Lower leg skin (tissue), 4 donors: ENCODE results near the gene CMIP. TPM values are rescaled to one million over a fixed set of nuclear protein-coding genes. Genes with fewer than 3 reads are reported as not detected.

ENCODE experiments used
- DNase-seq, 2 donors: peaks; one replicate each; pipeline ENCODE4 v3.0.0-alpha.2; 2019; ENCODE audit warnings: low spot score in 2 of 2
- H3K4me3 ChIP-seq: fragments of 200-600 bp; sonication (generic); 2 replicates; pipeline ENCODE4 v1.5.1; 2017; ENCODE audit warnings: mild to moderate bottlenecking, low read depth; ENCODE audit not compliant: poor library complexity, severe bottlenecking
- CTCF ChIP-seq, 3 donors: fragments of 450-650 bp; IDR thresholded peaks; one replicate each; pipeline ENCODE4 v1.5.1; 2016; ENCODE audit warnings: antibody characterized with exemption in 3 of 3, mild to moderate bottlenecking in 3 of 3, moderate library complexity in 2 of 3
- POLR2A ChIP-seq, 2 donors: fragments of 450-650 bp; IDR thresholded peaks; one replicate each; pipeline ENCODE4 v1.6.1; 2016 to 2017; ENCODE audit warnings: antibody characterized with exemption in 2 of 2, mild to moderate bottlenecking in 1 of 2, moderate library complexity in 1 of 2
- WGBS, 2 donors: methylation state at CpG; one replicate each; pipeline ENCODE4 v1.1.5; 2018; 5-methylcytosine and 5-hydroxymethylcytosine counted together
- intact Hi-C: fragments of 100-400 bp; cut with DNase I; formaldehyde crosslinking; loops from one replicate; pipeline ENCODE4 v1.15.0; 2023; ENCODE audit warnings: low total_unique reads
- total RNA-seq, 4 donors: library from RNA; depleted of rRNA; stranded (reverse); fragments of >200 nt; gene quantifications; one replicate each; pipeline ENCODE4 v1.1.0, GENCODE V29; 2016

CMIP gene
- total RNA-seq, 4 donors from 2014 or later: 53.7 to 115 (median 77.4) TPM

DNA sequence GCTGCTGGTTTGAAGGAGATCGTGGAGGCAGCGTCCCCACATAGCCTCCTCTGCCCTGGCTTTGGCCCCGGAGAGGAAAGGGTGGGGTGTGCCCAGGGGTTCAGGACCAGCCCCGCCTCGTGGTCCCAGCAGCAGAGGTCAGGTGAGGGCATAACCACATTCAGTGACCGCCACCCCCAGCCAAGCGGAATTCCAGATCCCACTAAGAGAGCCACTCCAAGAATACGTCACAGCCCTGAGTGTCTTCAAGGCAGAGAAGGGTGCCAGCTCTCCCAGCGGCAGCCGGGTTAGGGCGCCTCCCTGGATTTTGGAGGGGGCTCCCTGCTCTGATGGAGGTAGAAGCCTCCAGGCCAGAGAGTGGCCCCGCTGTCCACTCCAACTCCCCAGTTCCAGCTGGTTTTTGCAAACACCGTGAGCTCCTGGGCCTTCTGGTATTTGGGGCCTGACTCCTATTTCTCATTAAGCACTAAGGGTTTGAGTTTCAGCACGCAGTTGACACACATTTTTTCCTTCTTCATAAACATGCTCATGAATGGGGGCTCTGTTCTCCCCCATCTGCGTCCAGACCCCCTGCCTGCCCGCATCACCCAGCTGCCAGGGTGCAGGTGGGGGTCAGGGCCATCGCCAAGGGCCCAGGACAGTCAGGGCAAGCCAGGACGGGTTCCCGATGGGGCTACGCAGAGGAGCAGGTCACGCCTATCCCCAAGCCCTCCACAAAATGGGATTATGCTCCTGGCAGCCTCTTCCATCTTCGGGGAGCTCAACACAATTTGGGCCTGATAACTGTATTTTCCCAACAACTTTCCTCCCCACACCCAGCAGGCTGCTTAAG is 236.1 kb downstream of the CMIP start:
- no peak for TF ChIP-seq CTCF (IDR thresholded peaks at IDR 0.05)
- no peak for TF ChIP-seq POLR2A (IDR thresholded peaks at IDR 0.05)
- intact Hi-C loops: no loop called here
- no peak overlapping the region for H3K4me3 ChIP-seq
- 74 to 78% methylated on average over 20 to 21 of the region's 22 CpGs for WGBS, 2 donors
- DNase-seq: no peak

- intact Hi-C loops: no loop called here
- no peak for DNase-seq
- no peak overlapping the region for H3K4me3 ChIP-seq
- 93 to 96% methylated on average over 14 of the region's 14 CpGs for WGBS, 2 donors
- TF ChIP-seq CTCF (IDR thresholded peaks at IDR 0.05) (no peak), POLR2A (IDR thresholded peaks at IDR 0.05) (no peak)
Observed at GRCh38 chr16:81681311-81681710, 236.7 kb downstream of the CMIP start.

DNA sequence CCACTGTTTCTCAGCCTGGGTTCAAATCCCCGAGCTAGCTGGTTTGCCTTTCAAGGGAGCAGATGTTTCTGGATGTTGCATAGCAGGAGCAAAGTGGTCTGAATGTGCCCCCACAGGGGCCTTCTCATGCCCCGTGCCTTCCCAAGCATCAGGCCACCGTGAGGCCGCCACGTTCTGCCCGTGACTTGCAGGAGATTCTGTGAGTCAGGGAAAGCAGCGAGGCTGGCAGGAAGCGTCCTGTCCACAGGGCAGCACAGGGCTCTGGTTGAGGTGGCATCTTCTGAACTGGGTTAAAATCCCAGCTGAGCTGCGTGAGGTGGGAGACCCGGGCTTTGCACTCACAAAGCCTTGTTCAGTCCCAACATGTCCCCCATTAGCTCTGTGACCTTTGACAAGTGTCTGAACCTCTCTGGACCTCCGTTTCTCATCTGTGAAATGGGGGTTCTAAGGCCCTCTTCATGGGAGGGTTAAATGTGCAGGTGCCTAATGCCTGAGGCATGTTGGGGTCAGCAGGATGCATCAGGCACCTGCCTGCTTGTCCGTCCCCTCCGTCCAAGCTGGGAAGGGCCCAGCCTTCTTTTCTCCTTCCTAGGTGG is 239.7 kb downstream of the CMIP start:
- no peak overlapping the region for H3K4me3 ChIP-seq
- intact Hi-C loops: no loop called here
- 90 to 93% methylated on average over 13 of the region's 13 CpGs for WGBS, 2 donors
- no peak for DNase-seq
- TF ChIP-seq POLR2A (IDR thresholded peaks at IDR 0.05): no peak

- TF ChIP-seq POLR2A (IDR thresholded peaks at IDR 0.05): no peak
- no peak for TF ChIP-seq CTCF (IDR thresholded peaks at IDR 0.05)
- no peak overlapping the region for H3K4me3 ChIP-seq
- 83 to 95% methylated on average over 10 to 12 of the region's 12 CpGs for WGBS, 2 donors
- DNase-seq: no peak
- intact Hi-C loops: no loop called here
Observed at GRCh38 chr16:81684901-81685300, 240.3 kb downstream of the CMIP start.

DNA sequence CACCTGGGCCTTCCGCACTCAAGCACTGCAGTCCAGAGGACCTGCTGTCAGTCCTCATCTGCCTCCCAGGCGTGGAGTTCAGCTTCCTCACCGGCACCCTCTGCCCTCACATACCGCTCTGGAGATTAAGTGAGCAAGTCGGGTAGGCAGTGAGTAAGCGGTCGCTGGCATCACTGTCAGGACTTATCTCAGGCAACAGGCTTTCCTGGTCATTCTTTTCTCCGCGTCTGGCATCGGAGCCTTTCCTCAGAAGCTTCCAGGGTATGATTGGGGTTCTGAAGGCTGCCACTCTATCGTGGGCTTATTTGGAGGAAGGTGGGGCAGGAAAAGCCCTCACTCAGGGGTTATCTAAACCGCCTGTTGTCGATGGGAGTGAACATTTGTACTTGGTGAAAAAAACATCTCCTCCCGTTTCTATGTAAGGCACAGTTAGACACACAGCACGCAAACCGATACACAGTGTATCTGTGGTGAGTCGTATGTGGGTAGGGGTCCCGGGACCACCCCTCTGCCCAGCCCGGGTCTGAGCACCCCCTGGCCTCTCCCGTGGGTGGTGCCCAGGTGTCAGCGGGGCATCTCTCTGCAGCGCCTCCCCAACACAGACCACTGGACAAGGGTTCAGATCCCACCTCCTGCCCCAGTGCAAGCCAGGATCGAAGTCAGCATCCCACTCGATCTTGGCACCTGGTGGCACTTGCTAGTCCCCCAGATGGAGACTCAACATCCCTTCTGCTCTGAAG is 242.0 kb downstream of the CMIP start:
- intact Hi-C loops: no loop called here
- WGBS, 2 donors: 75 to 87% methylated on average over 22 to 24 of the region's 24 CpGs
- TF ChIP-seq POLR2A (IDR thresholded peaks at IDR 0.05) (no peak), CTCF (IDR thresholded peaks at IDR 0.05) (no peak)
- DNase-seq: no peak
- no peak overlapping the region for H3K4me3 ChIP-seq

DNA sequence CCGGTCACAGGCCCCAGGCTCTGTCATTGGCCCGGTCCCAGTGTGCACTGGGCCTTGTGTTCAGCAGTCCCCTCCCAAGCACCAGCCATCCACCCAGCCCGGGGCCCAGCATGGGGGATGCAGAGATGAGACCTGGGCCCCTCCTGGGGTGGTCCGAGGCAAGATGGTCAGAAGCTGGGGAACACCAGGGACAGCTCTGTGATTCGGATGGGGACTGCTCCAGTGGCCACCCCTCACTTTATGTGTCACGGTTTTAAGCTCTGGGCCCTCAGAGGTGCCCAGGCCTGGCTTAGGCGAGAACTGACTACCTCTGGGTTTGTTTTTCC is 242.5 kb downstream of the CMIP start:
- 93 to 94% methylated on average over 6 to 7 of the region's 7 CpGs for WGBS, 2 donors
- no peak overlapping the region for H3K4me3 ChIP-seq
- intact Hi-C loops: no loop called here
- DNase-seq: no peak
- TF ChIP-seq CTCF (IDR thresholded peaks at IDR 0.05) (no peak), POLR2A (IDR thresholded peaks at IDR 0.05) (no peak)
